Thyroid gland (tissue), 4 donors: ENCODE measurements around the gene CALU. TPM values are rescaled to one million over a fixed set of nuclear protein-coding genes. Genes with fewer than 3 reads are reported as not detected.

Source experiments
- DNase-seq, 2 donors: peaks; one replicate each; pipeline ENCODE4 v3.0.0-alpha.2; 2019
- H3K27ac ChIP-seq, 3 donors: fragments of 200-600 bp; sonication (generic); 1 replicate in 2 of 3; 2 replicates in 1 of 3; pipeline ENCODE4 v1.5.1; 2016 to 2019; ENCODE audit warnings: mild to moderate bottlenecking in 1 of 3, moderate library complexity in 1 of 3
- H3K27me3 ChIP-seq: fragments of 200-600 bp; sonication (generic); one replicate; pipeline ENCODE4 v1.5.1; 2019
- H3K36me3 ChIP-seq, 2 donors: fragments of 200-600 bp; sonication (generic); one replicate each; pipeline ENCODE4 v1.5.1; 2016 to 2019
- H3K4me1 ChIP-seq, 2 donors: fragments of 200-600 bp; sonication (generic); one replicate each; pipeline ENCODE4 v1.5.1; 2017 to 2019
- H3K4me3 ChIP-seq, 3 donors: fragments of 200-600 bp; sonication (generic); replicated peaks in 1 of 3; 1 replicate in 2 of 3; 2 replicates in 1 of 3; pipeline ENCODE4 v1.5.1; 2016; ENCODE audit warnings: mild to moderate bottlenecking in 1 of 3
- H3K9me3 ChIP-seq: fragments of 200-600 bp; sonication (generic); one replicate; pipeline ENCODE4 v1.5.1; 2017
- POLR2A ChIP-seq, 2 donors: fragments of 450-650 bp; IDR thresholded peaks; one replicate each; pipeline ENCODE4 v1.6.1; 2017; ENCODE audit warnings: antibody characterized with exemption in 2 of 2, mild to moderate bottlenecking in 2 of 2, moderate library complexity in 1 of 2
- WGBS, 2 donors: methylation state at CpG; one replicate each; pipeline ENCODE4 v1.1.5; 2017; 5-methylcytosine and 5-hydroxymethylcytosine counted together
- intact Hi-C: fragments of 100-400 bp; cut with DNase I; formaldehyde crosslinking; loops from one replicate; pipeline ENCODE4 v1.15.1; 2023
- total RNA-seq, 4 donors: library from RNA; depleted of rRNA; stranded (reverse); fragments of >200 nt; gene quantifications; one replicate each; pipeline ENCODE4 v1.2.3, GENCODE V29; 2016
- TF ChIP-seq, protein P1 (sequence below), 6 experiments: fragments of 200-600 bp in 3 of 6; fragments of 450-650 bp in 3 of 6; sonication (generic) in 3 of 6; IDR thresholded peaks; one replicate each; pipeline ENCODE4 v1.5.1; 2016 to 2019; ENCODE audit warnings: antibody characterized with exemption in 6 of 6, mild to moderate bottlenecking in 2 of 6, inconsistent platforms in 1 of 6, moderate library complexity in 1 of 6

CALU gene
- total RNA-seq, 4 donors from 2014 or later: 115 to 143 (median 132) TPM

- Histone ChIP-seq H3K9me3 (no peaks in the 10 kb centered on the region), H3K4me3 (no peak overlapping the region), H3K27ac (peak overlapping the region in 1 of 3 donors; percentile 15), H3K27me3 (no peaks in the 10 kb centered on the region), H3K4me1 (peaks cover 17 to 21% of the 10 kb centered on the region in 2 donors), H3K36me3 (peaks cover 17 to 21% of the 10 kb centered on the region in 2 donors)
- 95 to 100% methylated on average over 2 of the region's 2 CpGs for WGBS, 2 donors
- TF ChIP-seq, protein P1, sequence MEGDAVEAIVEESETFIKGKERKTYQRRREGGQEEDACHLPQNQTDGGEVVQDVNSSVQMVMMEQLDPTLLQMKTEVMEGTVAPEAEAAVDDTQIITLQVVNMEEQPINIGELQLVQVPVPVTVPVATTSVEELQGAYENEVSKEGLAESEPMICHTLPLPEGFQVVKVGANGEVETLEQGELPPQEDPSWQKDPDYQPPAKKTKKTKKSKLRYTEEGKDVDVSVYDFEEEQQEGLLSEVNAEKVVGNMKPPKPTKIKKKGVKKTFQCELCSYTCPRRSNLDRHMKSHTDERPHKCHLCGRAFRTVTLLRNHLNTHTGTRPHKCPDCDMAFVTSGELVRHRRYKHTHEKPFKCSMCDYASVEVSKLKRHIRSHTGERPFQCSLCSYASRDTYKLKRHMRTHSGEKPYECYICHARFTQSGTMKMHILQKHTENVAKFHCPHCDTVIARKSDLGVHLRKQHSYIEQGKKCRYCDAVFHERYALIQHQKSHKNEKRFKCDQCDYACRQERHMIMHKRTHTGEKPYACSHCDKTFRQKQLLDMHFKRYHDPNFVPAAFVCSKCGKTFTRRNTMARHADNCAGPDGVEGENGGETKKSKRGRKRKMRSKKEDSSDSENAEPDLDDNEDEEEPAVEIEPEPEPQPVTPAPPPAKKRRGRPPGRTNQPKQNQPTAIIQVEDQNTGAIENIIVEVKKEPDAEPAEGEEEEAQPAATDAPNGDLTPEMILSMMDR (IDR thresholded peaks at IDR 0.05): no peak
- TF ChIP-seq POLR2A (IDR thresholded peaks at IDR 0.05): no peak
- intact Hi-C loops: no loop called here
- DNase-seq: no peak
Measured at GRCh38 chr7:128755075-128755818, 16.1 kb downstream of the CALU start.

DNA sequence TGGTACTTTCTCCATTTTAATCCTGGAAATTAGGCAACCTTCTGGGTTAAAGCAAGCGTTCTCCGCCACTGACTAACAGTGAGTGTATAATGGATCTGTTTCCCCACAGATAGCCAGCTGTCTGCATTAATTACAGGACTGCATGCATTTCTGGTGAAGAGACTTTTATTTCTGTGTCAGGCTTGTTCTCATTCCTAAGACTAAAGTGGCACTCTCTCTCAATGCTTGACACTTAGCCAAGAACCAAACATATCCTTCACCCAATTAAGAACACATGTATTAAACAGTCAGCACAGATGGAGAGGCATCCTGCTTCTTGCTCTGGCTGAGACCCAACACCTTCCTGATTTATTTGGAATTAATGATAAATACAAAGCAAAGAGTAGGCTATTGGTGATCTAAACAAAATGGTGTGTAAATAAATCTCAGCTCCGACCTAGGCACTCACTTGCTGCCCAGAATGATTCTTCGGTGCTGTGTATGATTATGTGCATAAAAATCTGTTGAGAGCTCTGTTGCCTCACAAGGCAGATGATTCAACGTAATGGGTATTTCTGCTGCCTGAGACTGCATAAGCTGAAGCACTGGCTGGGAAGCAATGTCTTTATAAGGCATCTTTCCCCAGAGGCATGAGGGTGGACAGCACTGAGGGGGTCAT is 16.8 kb downstream of the CALU start:
- intact Hi-C loops: no loop called here
- no peaks in the 10 kb centered on the region for H3K27me3 ChIP-seq
- H3K4me3 ChIP-seq: no peak overlapping the region
- H3K36me3 ChIP-seq: peaks cover 20 to 26% of the 10 kb centered on the region in 2 donors
- peaks cover 17 to 21% of the 10 kb centered on the region in 2 donors for H3K4me1 ChIP-seq
- TF ChIP-seq POLR2A (IDR thresholded peaks at IDR 0.05): no peak
- TF ChIP-seq, protein P1 (IDR thresholded peaks at IDR 0.05): no peak
- no peak for DNase-seq
- WGBS, 2 donors: 83 to 90% methylated on average over 5 of the region's 5 CpGs
- H3K27ac ChIP-seq: peak overlapping the region in 1 of 3 donors; percentile 15
- no peaks in the 10 kb centered on the region for H3K9me3 ChIP-seq

GRCh38 chr7:128757203-128757602 is 18.0 kb downstream of the CALU start:
- TF ChIP-seq POLR2A (IDR thresholded peaks at IDR 0.05): no peak
- TF ChIP-seq, protein P1 (IDR thresholded peaks at IDR 0.05): no peak
- H3K36me3 ChIP-seq: peaks cover 20 to 26% of the 10 kb centered on the region in 2 donors
- H3K4me1 ChIP-seq: peaks cover 17 to 21% of the 10 kb centered on the region in 2 donors
- intact Hi-C loops: no loop called here
- no peaks in the 10 kb centered on the region for H3K9me3 ChIP-seq
- H3K4me3 ChIP-seq: no peak overlapping the region
- no peaks in the 10 kb centered on the region for H3K27me3 ChIP-seq
- no peak overlapping the region for H3K27ac ChIP-seq
- 62 to 76% methylated on average over 2 of the region's 2 CpGs for WGBS, 2 donors
- DNase-seq: no peak

GRCh38 chr7:128758553-128758952 is 19.4 kb downstream of the CALU start:
- Histone ChIP-seq H3K4me3 (no peak overlapping the region), H3K27ac (no peak overlapping the region), H3K27me3 (no peaks in the 10 kb centered on the region), H3K9me3 (no peaks in the 10 kb centered on the region), H3K4me1 (peaks cover 23 to 25% of the 10 kb centered on the region in 2 donors), H3K36me3 (peaks cover 20 to 26% of the 10 kb centered on the region in 2 donors)
- 98% methylated on average over 1 of the region's 1 CpG for WGBS, 2 donors
- intact Hi-C loops: no loop called here
- TF ChIP-seq, protein P1 (IDR thresholded peaks at IDR 0.05): no peak
- no peak for TF ChIP-seq POLR2A (IDR thresholded peaks at IDR 0.05)
- DNase-seq: no peak

DNA sequence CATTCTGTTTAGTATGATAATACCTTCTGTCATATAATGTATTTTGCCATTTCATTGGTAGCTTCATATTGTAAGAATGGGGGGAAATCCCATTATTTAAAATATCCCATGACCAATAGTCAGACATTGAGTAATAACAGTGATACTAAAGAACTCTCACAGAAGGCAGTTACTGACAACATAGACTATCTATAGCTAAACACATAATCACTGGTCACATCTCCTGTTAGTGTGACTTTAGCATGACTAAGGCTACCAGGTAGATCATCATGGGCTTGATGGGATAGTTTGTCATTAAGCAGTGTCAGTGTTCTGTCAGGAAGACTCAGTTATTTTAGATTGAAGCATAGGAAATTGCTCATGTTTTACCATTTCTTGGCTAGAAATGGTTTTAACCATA is 20.1 kb downstream of the CALU start:
- H3K4me1 ChIP-seq: peaks cover 29 to 31% of the 10 kb centered on the region in 2 donors
- intact Hi-C loops: no loop called here
- H3K27ac ChIP-seq: no peak overlapping the region

More for the DNA sequence above, 20.1 kb downstream of the CALU start:
- H3K9me3 ChIP-seq: no peaks in the 10 kb centered on the region
- H3K36me3 ChIP-seq: peaks cover 20 to 25% of the 10 kb centered on the region in 2 donors
- H3K4me3 ChIP-seq: no peak overlapping the region
- no peaks in the 10 kb centered on the region for H3K27me3 ChIP-seq
- DNase-seq: no peak
- TF ChIP-seq, protein P1 (IDR thresholded peaks at IDR 0.05): no peak
- TF ChIP-seq POLR2A (IDR thresholded peaks at IDR 0.05): no peak
